ENCODE results near the gene CDIPT. TPM values are rescaled to one million over a fixed set of nuclear protein-coding genes. Genes with fewer than 3 reads are reported as not detected.

The CDIPT gene
- total and polyA plus RNA-seq, 2 of the 13 experiments (the other 11 are each of a cell fraction or from before 2014, with no cell fraction given): 54.9 to 97.5 TPM

- TF ChIP-seq GATA4 (IDR thresholded peaks at IDR 0.05; ENCODE audit: borderline replicate concordance, low read depth) (0 out of 2 replicates have a peak, but pooled peaks have one; percentile 56), ZMYM2 (CRISPR knock-in tag; IDR thresholded peaks at IDR 0.05) (0 out of 2 replicates have a peak, but pooled peaks have one; percentile 53), ARHGAP35 (CRISPR knock-in tag; IDR thresholded peaks at IDR 0.05; ENCODE audit: borderline replicate concordance) (peak; percentile 78; the same call in 1 of the 2 replicates), MBNL3 (CRISPR knock-in tag; conservative IDR thresholded peaks at IDR 0.05) (no peak), EED (CRISPR knock-in tag; IDR thresholded peaks at IDR 0.05) (no peak), ZFY (CRISPR knock-in tag; IDR thresholded peaks at IDR 0.05) (peak; percentile 49; the same call in 1 of the 2 replicates), ZBTB39 (CRISPR knock-in tag; IDR thresholded peaks at IDR 0.05) (no peak), PRDM4 (CRISPR knock-in tag; IDR thresholded peaks at IDR 0.05; ENCODE audit: borderline replicate concordance) (no peak), SP1 (IDR thresholded peaks at IDR 0.05) (no peak), SP1 (CRISPR knock-in tag; IDR thresholded peaks at IDR 0.05) (peak; percentile 74), MAZ (IDR thresholded peaks at IDR 0.05; ENCODE audit: borderline replicate concordance, low read depth, low read length) (peak; percentile 45; the same call in 1 of the 2 replicates), MAZ (CRISPR knock-in tag; IDR thresholded peaks at IDR 0.05; ENCODE audit: low read depth) (no peak; the same call in 1 of the 2 replicates), ZNF326 (CRISPR knock-in tag; IDR thresholded peaks at IDR 0.05; ENCODE audit: borderline replicate concordance) (0 out of 2 replicates have a peak, but pooled peaks have one; percentile 82), POLR2AphosphoS5 (IDR thresholded peaks at IDR 0.05; ENCODE audit: low read depth, low read length) (peak; percentile 63; the same call in 1 of the 2 replicates), ZNF136 (CRISPR knock-in tag; IDR thresholded peaks at IDR 0.05; ENCODE audit: low read depth) (peak; percentile 85; the same call in 1 of the 2 replicates), SALL1 (CRISPR knock-in tag; IDR thresholded peaks at IDR 0.05) (peak; percentile 49), ETS1 (CRISPR knock-in tag; IDR thresholded peaks at IDR 0.05) (no peak; the same call in 1 of the 2 replicates), YY1 (IDR thresholded peaks at IDR 0.05; ENCODE audit: insufficient read depth, insufficient replicate concordance, low read depth, low read length) (peak; percentile 78), YEATS2 (CRISPR knock-in tag; IDR thresholded peaks at IDR 0.05; ENCODE audit: borderline replicate concordance) (no peak), ZGPAT (CRISPR knock-in tag; IDR thresholded peaks at IDR 0.05) (peak; percentile 92), ZNF44 (CRISPR knock-in tag; IDR thresholded peaks at IDR 0.05) (peak; percentile 54; the same call in 1 of the 2 replicates), RXRA (CRISPR knock-in tag; IDR thresholded peaks at IDR 0.05) (peak; percentile 73), TAF1 (CRISPR knock-in tag; IDR thresholded peaks at IDR 0.05) (peak; percentile 54; the same call in 1 of the 2 replicates)
These were observed 51.7 kb downstream of the CDIPT start (continued) for GRCh38 chr16:29811170-29811895.
